Measurements from ENCODE around the gene DMAC1. TPM values are rescaled to one million over a fixed set of nuclear protein-coding genes. Genes with fewer than 3 reads are reported as not detected.

Gene DMAC1
- total RNA-seq, 1 experiment from 2014 or later, result 72.7 TPM

DNA sequence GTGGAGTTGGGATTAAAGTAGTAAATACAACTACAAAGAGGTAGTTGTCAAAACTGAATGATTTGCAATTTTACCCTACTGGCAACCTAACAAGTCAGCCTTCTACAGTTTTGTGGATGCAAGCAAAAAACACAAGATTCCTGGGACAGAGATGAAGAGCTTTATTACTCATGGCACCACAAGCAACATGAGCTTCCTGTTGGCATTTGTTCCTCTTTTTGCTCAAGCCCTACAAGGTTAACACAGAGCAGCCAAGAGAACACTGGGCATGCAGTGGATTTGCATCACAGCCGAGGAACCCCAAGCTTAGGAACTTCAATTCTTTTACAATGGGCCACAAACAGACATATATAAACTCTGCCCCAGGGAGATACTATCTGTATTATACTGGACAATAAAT lies 28.8 kb upstream of the DMAC1 start:
- H4K20me1 ChIP-seq (ENCODE audit: control insufficient read depth, insufficient read depth, insufficient read length), result no peaks in the 10 kb centered on the region
- H3K27me3 Mint-ChIP-seq (ENCODE audit: low read depth), result no peaks in the 10 kb centered on the region
- no peaks in the 10 kb centered on the region for H3K4me1 ChIP-seq (ENCODE audit: insufficient read depth, low read length)
- no peak overlapping the region for H2BK15ac ChIP-seq (ENCODE audit: low read depth, low read length)
- no peak overlapping the region for H2BK120ac ChIP-seq (ENCODE audit: low read depth, low read length, poor library complexity, severe bottlenecking)
- H3K27ac ChIP-seq (ENCODE audit: insufficient read length, low read depth, low read length), result no peak overlapping the region
- no peak overlapping the region for H3K4me2 ChIP-seq (ENCODE audit: insufficient read depth, insufficient read length, low read length)
- TF ChIP-seq, protein P1, sequence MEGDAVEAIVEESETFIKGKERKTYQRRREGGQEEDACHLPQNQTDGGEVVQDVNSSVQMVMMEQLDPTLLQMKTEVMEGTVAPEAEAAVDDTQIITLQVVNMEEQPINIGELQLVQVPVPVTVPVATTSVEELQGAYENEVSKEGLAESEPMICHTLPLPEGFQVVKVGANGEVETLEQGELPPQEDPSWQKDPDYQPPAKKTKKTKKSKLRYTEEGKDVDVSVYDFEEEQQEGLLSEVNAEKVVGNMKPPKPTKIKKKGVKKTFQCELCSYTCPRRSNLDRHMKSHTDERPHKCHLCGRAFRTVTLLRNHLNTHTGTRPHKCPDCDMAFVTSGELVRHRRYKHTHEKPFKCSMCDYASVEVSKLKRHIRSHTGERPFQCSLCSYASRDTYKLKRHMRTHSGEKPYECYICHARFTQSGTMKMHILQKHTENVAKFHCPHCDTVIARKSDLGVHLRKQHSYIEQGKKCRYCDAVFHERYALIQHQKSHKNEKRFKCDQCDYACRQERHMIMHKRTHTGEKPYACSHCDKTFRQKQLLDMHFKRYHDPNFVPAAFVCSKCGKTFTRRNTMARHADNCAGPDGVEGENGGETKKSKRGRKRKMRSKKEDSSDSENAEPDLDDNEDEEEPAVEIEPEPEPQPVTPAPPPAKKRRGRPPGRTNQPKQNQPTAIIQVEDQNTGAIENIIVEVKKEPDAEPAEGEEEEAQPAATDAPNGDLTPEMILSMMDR (conservative IDR thresholded peaks at IDR 0.05), result no peak
- no peak overlapping the region for H2AK5ac ChIP-seq (ENCODE audit: insufficient read length, low read length)
- no peaks in the 10 kb centered on the region for H3K9me3 ChIP-seq (ENCODE audit: control insufficient read depth, low read depth, low read length)
- no peak overlapping the region for H2BK5ac ChIP-seq (ENCODE audit: insufficient read length, low read length)
- no peak for DNase-seq
- H3K14ac ChIP-seq (ENCODE audit: insufficient read depth, low read length), result no peak overlapping the region
- no peaks in the 10 kb centered on the region for H3K79me2 ChIP-seq (ENCODE audit: insufficient read depth, low read length)
- H3K18ac ChIP-seq (ENCODE audit: insufficient read length, low read depth, low read length), result no peak overlapping the region
- no peak overlapping the region for H3K56ac ChIP-seq (ENCODE audit: insufficient read length, low read depth, low read length)
- H3K27ac Mint-ChIP-seq, result no peak overlapping the region
- H3K36me3 Mint-ChIP-seq (ENCODE audit: insufficient read depth in 1 of 3, low read depth in 3 of 3), result no peaks in the 10 kb centered on the region
- no peak overlapping the region for H4K5ac ChIP-seq (ENCODE audit: insufficient read length, low read depth, low read length)
- no peaks in the 10 kb centered on the region for H3K79me1 ChIP-seq (ENCODE audit: insufficient read depth, low read depth, low read length, poor library complexity, severe bottlenecking)
- peaks cover 2 to 3% of the 10 kb centered on the region in 2 experiments; a peak in 2 of 4 replicates for H3K4me1 Mint-ChIP-seq
- no CpG with 5 or more reads among the region's 1 CpG for WGBS (ENCODE audit: extremely low coverage, insufficient read length, low lambda C conversion rate)
- no peaks in the 10 kb centered on the region for H3K9me3 Mint-ChIP-seq
- H3K23me2 ChIP-seq (ENCODE audit: insufficient read length, low read depth, low read length, poor library complexity, severe bottlenecking), result no peaks in the 10 kb centered on the region
- no peak overlapping the region for H4K8ac ChIP-seq (replicated peaks; ENCODE audit: insufficient read length, low read depth, low read length)
- H3K4me3 Mint-ChIP-seq, result no peak overlapping the region
- no peak overlapping the region for H2BK12ac ChIP-seq (ENCODE audit: insufficient read length, low read depth, low read length)
- no peak overlapping the region for H3K23ac ChIP-seq (ENCODE audit: insufficient read length, low read depth, low read length)
- no peak overlapping the region for H3K9ac ChIP-seq (ENCODE audit: extremely low read depth, insufficient read length, low read length)
- H3K4ac ChIP-seq (ENCODE audit: low read depth, low read length), result no peak overlapping the region
- no peak overlapping the region for H2BK20ac ChIP-seq (ENCODE audit: low read depth, low read length, poor library complexity, severe bottlenecking)
- H3T11ph ChIP-seq (ENCODE audit: low read length), result no peak overlapping the region
- no peak overlapping the region for H4K91ac ChIP-seq (ENCODE audit: insufficient read length, low read depth, low read length)
- no peak overlapping the region for H2AFZ ChIP-seq (ENCODE audit: low read length)
- H3K27me3 ChIP-seq (ENCODE audit: insufficient read depth, low read length), result no peaks in the 10 kb centered on the region

All from H9 (cell line).